Measurements from ENCODE around the gene ADAMTS12. TPM values are rescaled to one million over a fixed set of nuclear protein-coding genes. Genes with fewer than 3 reads are reported as not detected.

ADAMTS12 gene
- total RNA-seq, 1 donor from 2014 or later = not detected

- intact Hi-C loops (cut with micrococcal nuclease) = no loop called here
Measured at GRCh38 chr5:33675958-33676464, 215.8 kb downstream of the ADAMTS12 start.

- intact Hi-C loops (cut with micrococcal nuclease) = no loop called here
Measured at GRCh38 chr5:33671700-33672291, 220.0 kb downstream of the ADAMTS12 start.

- intact Hi-C loops (cut with micrococcal nuclease) = no loop called here
Measured at GRCh38 chr5:33662722-33663427, 228.9 kb downstream of the ADAMTS12 start.

GRCh38 chr5:33659526-33660169, 232.1 kb downstream of the ADAMTS12 start:
- intact Hi-C loops (cut with micrococcal nuclease) = no loop called here

GRCh38 chr5:33657804-33658440, 233.9 kb downstream of the ADAMTS12 start:
- intact Hi-C loops (cut with micrococcal nuclease) = no loop called here

- intact Hi-C loops (cut with micrococcal nuclease) = no loop called here
Measured at GRCh38 chr5:33657176-33657575, 234.6 kb downstream of the ADAMTS12 start.

GRCh38 chr5:33650911-33651310, 240.9 kb downstream of the ADAMTS12 start:
- intact Hi-C loops (cut with micrococcal nuclease) = no loop called here

- intact Hi-C loops (cut with micrococcal nuclease) = no loop called here
Measured at GRCh38 chr5:33649549-33650482, 242.0 kb downstream of the ADAMTS12 start.

- intact Hi-C loops (cut with micrococcal nuclease) = no loop called here
Measured at GRCh38 chr5:33641744-33642505, 249.9 kb downstream of the ADAMTS12 start.

- intact Hi-C loops (cut with micrococcal nuclease) = no loop called here
Measured at GRCh38 chr5:33639474-33639873, 252.3 kb downstream of the ADAMTS12 start.

GRCh38 chr5:33637011-33637410, 254.8 kb downstream of the ADAMTS12 start:
- intact Hi-C loops (cut with micrococcal nuclease) = no loop called here

GRCh38 chr5:33635582-33635981, 256.2 kb downstream of the ADAMTS12 start:
- intact Hi-C loops (cut with micrococcal nuclease) = no loop called here

GRCh38 chr5:33633699-33634098, 258.1 kb downstream of the ADAMTS12 start:
- intact Hi-C loops (cut with micrococcal nuclease) = no loop called here

- intact Hi-C loops (cut with micrococcal nuclease) = no loop called here
Measured at GRCh38 chr5:33631786-33632185, 260.0 kb downstream of the ADAMTS12 start.

- intact Hi-C loops (cut with micrococcal nuclease) = no loop called here
Measured at GRCh38 chr5:33631139-33631538, 260.7 kb downstream of the ADAMTS12 start.

- intact Hi-C loops (cut with micrococcal nuclease) = no loop called here
Measured at GRCh38 chr5:33629999-33630398, 261.8 kb downstream of the ADAMTS12 start.

- intact Hi-C loops (cut with micrococcal nuclease) = no loop called here
Measured at GRCh38 chr5:33628796-33629195, 263.0 kb downstream of the ADAMTS12 start.

GRCh38 chr5:33621514-33621913, 270.3 kb downstream of the ADAMTS12 start:
- intact Hi-C loops (cut with micrococcal nuclease) = no loop called here

GRCh38 chr5:33614039-33614438, 277.8 kb downstream of the ADAMTS12 start:
- intact Hi-C loops (cut with micrococcal nuclease) = no loop called here

GRCh38 chr5:33612386-33612785, 279.4 kb downstream of the ADAMTS12 start:
- intact Hi-C loops (cut with micrococcal nuclease) = no loop called here
